DMS53 treated with DMSO at 0.1 percent for 48 hours (cell line): ENCODE results near the gene HOXA2.

Source experiments
- DNase-seq: peaks from one replicate; lab custom pipeline; 2025; ENCODE audit not compliant: unreplicated experiment; lab: John Stamatoyannopoulos, UW

The HOXA2 gene

DNA sequence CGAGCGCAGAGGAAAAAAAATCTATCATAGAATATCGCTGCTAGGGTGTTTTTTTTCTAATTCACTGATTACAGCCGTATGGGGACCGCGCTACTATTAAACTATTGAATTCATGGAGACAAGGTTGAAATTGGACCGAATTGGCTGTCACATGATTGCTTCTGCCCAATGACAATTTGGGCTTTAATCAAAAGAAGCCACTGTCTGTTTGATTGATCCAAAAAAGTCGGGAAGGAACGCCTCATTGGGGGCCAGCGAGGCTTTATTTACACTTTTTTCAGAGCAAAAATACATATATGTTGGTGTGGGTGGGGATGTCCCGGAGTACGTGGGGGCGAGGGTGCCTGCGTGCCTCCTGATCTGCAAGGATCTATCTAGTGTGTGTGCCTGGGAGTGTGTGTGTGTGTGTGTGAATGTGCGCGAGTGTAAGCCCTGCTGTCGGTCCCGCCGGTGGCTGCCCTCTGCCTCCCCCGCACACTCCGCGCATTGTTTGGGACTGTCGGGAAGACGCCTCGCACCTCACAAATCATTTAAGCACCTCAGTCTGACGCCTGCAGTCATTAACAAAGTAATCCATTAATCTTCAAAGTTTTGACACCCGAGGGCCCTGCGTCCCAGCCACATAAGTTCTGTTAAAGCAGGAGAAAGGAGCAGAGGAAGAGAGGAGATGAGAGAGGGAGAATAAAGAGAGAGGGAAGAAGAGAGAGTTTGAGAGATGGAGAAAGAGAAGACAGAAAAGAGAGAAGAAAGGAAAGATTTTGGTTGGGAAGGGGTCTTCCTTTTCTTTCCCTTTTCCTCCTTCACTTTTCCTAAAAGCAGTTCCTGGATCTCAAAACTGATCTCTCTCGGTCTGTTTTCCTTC, at the start of gene HOXA2:
TSS of gene HOXA2 (minus strand) at position 103 of the 862 bp plus-strand sequence. CDS start 183 bp downstream, outside the sequence.
- no peak for DNase-seq

DNA sequence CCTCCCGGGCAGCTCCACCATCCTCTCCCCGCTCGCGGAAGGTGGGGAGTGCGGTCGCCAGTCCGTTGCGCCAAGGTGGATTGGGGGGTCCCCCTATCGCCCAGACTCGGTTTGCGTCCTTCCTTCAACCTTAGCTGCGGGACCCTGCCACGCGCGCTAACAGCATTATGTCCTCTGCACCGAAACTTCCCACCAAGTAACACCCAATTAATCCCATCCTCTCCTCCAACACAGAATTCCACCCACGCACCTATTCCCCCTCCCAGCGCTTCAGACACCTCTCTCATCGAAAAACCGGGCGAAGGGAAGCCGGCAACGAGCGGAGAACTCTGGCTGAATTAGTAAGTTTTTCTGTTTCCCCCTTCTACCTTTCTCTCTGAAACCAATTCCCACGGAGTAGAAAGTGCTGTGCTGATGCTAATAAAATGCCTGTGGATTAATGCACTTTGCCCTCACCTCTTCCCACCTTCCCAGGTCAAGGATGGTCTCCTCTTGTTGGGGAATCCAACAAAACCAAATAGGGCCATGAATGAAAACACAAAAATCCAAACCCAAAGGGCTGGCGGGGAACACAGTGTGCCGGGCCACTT, 49.0 kb upstream of the HOXA2 start:
- DNase-seq: no peak

DNA sequence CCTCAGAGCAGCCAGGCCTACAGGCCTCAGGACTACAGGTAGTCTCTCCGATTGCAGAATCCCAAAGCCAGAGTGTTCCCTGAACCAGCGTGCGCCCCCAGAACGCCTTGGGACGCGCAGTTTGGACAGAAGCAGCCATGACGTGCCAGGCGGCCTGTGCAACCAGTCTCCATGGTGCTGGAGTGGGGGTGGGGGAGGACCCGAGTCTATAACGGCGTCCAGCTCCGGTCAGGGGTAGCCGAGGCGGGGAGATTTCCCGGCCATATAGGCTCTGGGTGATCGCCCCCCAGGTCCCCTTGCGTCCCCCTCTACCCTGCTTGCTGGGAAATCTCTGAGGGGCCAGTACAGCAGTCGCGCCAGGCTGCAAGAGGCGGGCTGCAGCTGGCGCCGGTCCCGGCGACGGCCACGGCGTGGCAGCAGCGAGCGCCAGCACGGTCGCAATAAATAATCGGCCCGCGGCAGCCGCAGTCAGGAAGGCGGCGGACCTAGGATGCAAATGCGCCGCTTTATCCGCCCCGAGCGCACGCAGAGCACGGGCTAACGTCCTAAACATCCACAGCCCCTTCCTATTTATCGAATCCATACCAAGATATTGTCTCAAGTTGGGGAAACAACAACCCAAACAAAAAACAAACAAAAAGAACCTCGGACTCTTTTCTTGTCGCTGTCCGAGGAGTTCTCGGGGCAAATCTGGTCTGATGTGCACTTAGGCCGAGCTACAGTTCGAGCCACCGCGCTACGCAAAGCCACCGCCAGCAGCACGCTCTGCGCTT, 48.3 kb upstream of the HOXA2 start:
- DNase-seq: peak; percentile 90

DNA sequence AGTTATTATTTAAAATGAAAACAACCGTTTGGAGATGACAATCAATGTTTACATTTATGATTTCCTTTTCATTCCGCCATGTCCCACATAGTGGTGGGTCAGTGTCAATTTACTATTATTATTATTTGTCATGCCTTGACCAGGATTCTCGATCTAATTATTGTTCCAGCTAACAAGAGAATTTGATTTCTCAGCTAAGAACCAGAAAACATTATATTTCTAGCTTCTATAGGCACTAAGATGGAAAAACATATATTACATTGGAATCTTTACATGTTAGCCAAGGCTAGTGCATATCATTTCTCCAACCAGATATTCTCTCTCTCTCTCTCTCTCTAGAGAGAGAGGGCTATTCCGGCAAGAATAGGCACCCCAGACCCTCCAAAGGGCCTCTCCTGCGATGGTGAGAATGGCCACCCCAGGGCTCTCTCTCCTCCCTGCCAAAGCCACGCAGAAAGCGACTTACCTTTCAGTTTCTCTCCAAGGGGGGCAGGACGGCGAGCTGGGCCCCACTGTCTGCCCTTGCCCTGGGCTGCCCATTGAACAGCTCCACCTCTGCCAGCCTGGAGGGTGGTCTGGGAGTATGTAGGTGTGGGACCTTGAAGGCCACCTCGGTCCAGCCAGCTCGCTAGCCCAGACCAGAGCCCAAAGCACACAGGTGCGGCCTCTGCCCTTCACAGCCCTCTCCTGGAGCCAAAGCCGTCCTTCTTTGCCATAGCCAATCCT, 47.5 kb upstream of the HOXA2 start:
- no peak for DNase-seq

DNA sequence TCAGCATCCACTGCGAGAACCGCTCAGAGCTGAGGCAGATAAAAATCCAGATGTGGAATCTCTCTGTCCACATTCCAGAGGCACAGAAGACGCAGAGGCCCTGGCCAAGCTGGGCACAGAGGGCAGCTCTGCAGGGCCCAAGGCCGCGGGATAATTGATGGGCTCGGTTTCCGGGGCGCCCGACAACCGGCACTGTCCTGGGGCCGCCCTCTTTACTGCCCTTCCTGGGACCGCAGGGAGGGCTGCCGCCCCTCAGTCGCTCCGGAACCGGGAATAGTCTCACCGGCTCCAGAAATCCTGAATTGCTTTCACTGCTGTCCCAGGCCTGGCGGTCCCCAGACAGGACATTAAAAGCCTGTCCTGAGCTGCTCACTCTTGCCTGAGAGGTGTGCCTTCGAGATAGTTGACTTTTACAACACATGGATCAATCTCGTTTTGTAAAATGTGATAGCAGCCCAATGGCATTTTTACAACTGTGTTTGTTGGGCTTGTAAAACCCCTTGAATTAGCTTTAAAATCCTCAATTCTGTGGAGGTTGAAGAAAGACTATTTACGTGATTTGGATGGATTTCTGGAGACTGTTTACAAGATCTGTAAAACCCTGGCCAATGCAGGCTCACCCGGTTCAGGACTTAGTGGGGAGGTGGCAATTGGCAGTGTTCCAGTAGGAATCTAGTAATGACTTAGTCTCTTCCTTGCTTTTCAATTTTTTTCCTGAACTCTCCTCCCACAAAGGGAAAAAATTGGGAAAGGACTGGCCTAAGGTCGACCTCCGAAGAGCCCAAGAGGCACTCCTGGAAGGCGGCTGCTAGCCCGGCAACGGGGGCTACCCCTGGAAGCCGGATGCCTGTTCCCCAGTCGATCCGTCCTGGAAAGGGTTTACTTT, 46.5 kb upstream of the HOXA2 start:
- DNase-seq: no peak

DNA sequence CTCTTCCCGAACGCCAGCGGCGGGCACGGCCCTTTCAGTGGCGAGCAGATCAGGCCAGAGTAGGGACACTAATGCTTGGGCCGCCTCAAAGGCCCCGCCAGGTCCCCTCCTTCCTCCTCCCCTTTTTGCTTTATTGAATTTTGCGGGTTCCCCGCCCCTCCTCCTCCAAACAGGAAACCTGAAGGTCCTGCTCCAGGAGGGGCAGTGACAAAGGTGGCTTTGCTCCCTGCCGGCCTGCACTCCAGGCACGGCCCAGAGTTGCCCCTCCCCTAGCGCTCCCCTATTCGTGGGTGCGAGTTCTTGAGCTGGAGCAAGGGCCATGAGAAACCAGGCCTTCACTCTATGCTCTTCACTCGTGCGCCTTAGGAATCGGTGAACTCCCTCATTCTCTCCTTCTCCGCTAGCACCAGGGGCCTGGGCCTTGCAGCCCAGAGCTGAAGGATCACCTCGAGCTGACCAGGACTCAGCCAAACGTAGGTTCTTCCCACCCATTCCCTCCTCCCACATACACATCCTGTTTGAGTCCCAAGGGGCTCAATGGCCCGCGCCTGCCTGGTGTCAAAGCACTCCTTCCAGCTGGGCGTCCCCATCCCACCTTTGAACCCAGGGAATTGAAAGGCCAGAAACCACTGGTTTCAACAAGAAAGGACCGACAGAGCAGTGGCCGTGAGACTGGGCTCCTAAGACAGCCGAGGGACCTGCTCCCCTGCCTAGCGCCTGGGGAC, 45.7 kb upstream of the HOXA2 start:
- DNase-seq: no peak

DNA sequence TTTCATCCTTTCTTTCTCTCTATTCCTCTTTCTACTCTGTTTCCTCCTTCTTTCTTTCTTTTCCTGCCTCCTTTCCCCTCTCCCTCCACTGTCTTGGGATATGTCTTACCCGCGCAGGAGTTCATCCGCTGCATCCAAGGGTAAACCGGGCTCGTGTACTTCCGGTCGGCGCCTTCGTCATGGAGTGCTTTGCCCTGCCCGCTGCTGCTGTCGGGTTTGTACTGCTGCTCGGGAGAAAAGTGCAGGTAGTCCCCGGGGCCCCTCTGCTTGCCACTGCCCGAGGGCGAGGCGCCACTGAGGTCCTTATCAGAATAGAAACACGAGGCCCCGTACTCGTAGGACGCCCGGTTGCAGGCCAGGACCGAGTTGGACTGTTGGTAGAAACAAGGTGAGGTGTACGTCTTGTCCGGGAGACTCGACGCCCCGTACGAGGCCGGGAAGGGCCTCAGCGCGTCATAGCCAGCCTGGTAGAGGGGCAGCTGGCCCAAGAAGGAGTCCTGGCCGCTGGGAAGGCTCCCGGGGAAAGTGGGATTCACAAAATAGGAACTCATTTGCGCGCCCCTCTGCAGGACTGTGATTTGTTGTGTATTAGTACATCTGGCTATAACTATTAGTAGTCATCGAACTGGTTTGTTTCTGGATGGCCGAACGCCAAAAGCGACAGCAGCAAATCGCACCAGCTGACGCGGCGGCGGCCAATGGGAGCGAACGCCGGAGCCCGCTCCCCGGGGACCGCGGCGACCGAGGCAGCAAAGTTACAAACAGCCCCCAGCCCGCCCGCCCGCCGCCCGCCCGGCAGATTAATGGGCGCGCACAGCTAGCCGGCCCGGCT, 44.9 kb upstream of the HOXA2 start, which contains the start of gene HOXA6:
TSS of gene HOXA6 (minus strand) at position 576 of the 832 bp plus-strand sequence. CDS start at position 551, 25 bp downstream.
- DNase-seq: peak; percentile 39

DNA sequence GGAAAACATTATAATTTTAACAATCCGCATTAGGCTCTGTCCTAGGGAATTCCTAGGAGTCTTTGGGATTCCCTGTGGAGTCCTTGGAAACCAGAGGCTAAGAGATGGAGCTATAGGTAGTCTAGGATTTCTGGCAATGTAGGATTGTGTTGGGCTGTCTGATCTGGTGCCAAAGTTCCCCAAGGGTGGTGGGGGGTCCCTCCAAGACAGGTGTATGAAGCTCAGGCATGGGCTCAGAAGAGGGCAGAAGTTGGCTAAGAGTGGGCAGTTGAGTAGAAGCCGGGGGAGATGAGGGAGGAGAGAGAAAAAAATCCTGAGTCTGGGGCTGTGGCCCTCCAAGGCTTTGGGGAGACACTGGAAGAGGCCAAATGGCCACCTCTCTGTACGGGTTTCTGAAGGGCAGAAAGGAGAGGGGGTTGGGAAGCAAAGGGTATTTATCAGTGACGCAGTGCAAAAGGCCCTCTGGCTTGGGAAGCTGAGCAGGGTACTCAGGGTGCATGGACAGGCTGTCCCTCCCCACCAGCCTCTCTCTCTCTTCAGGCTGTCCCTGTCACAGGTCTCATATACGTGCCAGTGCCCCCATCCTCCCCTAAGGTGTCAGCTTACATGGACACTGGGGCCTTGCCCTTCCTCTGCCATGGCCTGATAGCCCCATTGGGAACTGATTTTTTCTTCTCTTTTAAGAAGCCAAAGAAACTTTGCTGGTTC, 44.2 kb upstream of the HOXA2 start:
- DNase-seq: no peak

DNA sequence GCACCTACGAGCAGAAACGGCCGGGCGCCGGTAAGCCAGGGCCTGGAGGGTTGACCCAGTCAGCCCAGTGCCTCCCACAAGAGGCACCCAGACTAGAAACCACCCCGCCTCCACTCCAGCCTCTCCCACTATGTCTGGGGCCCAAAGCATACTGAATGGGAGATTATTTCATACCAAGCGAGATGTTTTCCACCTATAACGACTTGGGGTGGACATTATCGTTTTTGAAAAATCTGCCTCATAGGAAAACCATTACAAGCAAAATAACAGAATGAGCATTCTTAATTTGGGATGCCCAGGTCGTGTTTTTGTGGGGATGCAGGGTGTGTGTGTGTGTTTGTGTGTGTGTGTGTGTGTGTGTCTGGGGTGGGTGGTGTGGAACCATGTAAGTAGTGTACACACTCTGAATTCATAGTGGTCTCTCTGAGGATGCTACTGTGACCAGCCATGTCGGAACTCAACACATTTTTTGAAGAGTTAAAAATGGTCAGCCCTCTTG, 43.5 kb upstream of the HOXA2 start:
- no peak for DNase-seq

DNA sequence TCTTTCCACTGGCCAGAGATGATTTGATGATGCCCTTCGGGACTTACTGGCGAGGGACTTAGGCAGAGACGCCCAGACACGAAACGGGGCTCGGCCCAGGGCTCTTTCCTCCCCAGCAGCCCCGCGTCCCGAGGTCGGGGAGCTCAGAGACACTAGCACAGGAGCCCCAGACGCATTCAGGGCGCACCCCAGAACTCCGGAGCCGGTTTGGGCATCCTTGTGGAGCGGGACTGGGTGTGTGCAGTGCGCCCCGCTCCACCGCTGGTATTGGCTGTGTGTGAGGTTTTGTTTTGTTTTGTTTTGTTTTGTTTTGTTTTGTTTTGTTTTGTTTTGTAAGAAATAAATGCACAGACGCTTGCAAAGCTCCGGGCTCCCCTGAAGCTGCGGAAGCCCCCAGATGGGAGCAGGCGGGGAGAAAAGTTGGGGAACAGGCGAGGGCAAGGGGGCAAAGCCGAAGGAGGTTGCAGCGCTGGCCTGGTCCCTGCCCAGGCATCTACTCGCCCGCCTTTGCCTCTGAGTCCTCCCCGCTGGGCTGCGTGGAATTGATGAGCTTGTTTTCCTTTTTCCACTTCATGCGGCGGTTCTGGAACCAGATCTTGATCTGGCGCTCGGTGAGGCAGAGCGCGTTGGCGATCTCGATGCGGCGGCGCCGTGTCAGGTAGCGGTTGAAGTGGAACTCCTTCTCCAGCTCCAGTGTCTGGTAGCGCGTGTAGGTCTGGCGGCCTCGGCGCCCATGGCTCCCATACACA, 42.9 kb upstream of the HOXA2 start:
- DNase-seq: no peak

DNA sequence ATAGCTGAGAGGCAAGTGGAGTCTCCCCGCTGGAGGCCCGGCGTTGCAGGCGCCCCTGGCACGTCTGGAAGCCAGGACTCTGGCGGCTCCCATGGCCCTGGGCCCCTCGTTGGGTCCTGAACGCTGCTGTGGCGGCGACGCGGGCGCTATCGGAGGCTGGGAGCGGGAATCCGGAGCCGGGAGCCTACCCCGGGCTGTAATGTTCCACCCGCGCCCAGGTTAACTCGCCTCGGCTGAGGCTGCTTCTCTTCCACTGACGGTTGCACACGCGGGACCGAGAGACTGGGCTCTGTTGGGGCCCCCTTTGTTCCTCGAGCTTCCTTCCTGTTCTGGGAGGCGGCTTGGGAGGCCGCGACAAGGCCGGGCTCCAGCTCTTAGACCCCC, 42.3 kb upstream of the HOXA2 start:
- DNase-seq: peak; percentile 37

DNA sequence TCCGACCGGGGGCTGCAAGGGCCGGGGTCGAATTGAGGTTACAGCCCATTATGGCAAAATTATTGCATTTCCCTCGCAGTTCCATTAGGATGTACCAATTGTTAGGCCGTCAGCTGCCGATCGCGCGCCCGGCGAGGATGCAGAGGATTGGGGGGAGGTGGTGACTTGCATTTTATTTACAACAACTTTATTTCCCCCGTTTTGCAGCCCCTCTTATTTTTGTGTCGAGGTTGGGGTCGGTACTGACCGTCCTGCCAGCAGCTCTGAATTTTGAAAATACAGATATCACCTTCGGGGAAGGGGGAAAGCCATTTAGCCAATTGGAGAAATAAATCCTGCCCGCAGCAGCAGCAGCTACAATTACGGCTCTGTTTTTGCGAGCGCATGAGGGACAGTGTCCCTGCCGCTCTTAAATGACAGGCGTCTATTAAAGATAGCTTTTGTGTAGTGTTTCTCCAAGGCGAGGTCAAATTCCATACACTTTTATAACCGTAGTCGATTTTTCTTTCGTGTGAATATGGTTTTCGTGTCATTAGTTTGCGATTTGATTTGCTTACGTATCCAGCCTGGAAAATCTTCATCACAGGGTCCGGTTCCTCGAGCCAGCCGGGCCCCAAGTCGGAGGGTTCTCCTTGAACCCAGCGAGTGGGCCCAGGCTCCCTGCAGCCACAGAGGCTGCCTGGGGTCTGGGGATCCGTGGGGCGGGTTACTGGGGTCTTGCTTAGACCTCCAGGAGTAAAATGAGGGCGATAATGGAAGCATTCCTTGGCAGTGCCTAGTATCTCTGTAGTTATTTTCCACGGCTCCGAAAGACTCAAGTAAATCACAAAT, 41.7 kb upstream of the HOXA2 start:
- DNase-seq: peak; percentile 39

DNA sequence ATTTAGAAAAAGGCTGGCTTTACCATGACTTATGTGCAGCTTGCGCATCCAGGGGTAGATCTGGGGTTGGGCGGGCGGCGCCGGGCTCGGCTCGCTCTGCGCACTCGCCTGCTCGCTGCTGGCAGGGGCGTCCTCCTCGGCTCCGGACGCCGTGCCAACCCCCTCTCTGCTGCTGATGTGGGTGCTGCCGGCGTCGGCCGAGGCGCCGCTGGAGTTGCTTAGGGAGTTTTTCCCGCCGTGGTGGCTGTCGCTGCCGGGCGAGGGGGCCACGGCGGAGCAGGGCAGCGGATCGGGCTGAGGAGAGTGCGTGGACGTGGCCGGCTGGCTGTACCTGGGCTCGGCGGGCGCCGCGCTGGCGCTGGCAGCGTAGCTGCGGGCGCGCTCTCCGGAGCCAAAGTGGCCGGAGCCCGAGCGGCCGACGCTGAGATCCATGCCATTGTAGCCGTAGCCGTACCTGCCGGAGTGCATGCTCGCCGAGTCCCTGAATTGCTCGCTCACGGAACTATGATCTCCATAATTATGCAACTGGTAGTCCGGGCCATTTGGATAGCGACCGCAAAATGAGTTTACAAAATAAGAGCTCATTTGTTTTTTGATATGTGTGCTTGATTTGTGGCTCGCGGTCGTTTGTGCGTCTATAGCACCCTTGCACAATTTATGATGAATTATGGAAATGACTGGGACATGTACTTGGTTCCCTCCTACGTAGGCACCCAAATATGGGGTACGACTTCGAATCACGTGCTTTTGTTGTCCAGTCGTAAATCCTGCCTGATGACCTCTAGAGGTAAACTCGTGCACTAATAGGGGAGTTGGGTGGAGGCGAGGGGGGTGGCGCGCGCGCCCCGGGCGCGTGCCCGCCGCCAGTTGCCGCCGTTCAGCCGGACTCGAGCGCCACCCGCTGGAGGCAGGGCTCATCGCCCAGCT, 40.8 kb upstream of the HOXA2 start, which contains the start of gene HOXA5:
TSS of gene HOXA5 (minus strand) at position 659 of the 927 bp plus-strand sequence. CDS start at position 585, 74 bp downstream.
- peak; percentile 96 for DNase-seq

DNA sequence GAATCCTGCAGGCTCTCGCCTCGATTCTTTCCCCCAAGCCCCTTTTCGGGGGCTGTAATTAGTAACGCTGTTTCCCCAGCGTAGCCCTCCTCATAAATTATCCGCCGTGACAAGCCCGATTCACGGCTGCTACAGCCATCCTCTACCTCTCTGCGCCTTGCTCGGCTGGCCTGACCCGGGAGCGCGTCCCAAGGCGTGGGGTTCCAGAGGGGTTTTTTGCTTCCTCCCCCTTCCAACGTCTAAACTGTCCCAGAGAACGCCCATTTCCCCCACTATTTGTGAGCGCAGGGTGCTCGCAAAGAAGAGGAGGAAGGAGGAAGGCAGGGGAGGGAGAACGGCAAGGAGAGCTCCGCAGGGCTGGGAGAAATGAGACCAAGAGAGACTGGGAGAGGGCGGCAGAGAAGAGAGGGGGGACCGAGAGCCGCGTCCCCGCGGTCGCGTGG, 40.1 kb upstream of the HOXA2 start:
- DNase-seq: no peak
